Muscle of arm (tissue), 14 donors: ENCODE results near the gene ELL. TPM values are rescaled to one million over a fixed set of nuclear protein-coding genes. Genes with fewer than 3 reads are reported as not detected.
A peak's percentile ranks its signal among the peaks of the same experiment; 100 is the strongest.
"Not testable (repeated sequence)": the region's sequence is repeated elsewhere in the genome, so short reads cannot be mapped to it uniquely, and the experiment has no call there.

ENCODE experiments used
- DNase-seq: peaks from one replicate; pipeline ENCODE4 v3.0.0-alpha.2; 2013
- long read RNA-seq, 11 donors: transcript quantifications; one replicate each; lab custom pipeline, GENCODE V29; 2026
- polyA plus RNA-seq, 12 donors: library from polyadenylated mRNA; unstranded; fragments of 120-200 nt; gene quantifications; one replicate each; pipeline ENCODE4 v1.2.1, GENCODE V29; 2013; ENCODE audit not compliant: insufficient read length in 12 of 12

Gene ELL
- polyA plus RNA-seq, result 10 to 100 TPM in 11 of 12 donors, not detected in 1; 11.1 to 35.4 (median 14.8) TPM
- long read RNA-seq, donor 1, full-length matches to known transcripts, result 5 of 5 reads
- long read RNA-seq, donor 1, partial matches to known transcripts, result 0 of 5 reads
- long read RNA-seq, donor 1, other reads (novel, unspliced or antisense), result 0 of 5 reads
- long read RNA-seq, donor 2, result 0 reads
- long read RNA-seq, donor 3, full-length matches to known transcripts, result 4 of 4 reads
- long read RNA-seq, donor 3, partial matches to known transcripts, result 0 of 4 reads
- long read RNA-seq, donor 3, other reads (novel, unspliced or antisense), result 0 of 4 reads
- long read RNA-seq, donor 4, partial matches to known transcripts, result 0 of 1 reads
- long read RNA-seq, donor 4, other reads (novel, unspliced or antisense), result 0 of 1 reads
- long read RNA-seq, donor 5, full-length matches to known transcripts, result 8 of 4,281 reads
- long read RNA-seq, donor 5, partial matches to known transcripts, result 2,480 of 4,281 reads
- long read RNA-seq, donor 5, other reads (novel, unspliced or antisense), result 1,793 of 4,281 reads
- long read RNA-seq, donor 6, partial matches to known transcripts, result 620 of 1,387 reads
- long read RNA-seq, donor 6, other reads (novel, unspliced or antisense), result 763 of 1,387 reads
- long read RNA-seq, donor 7, partial matches to known transcripts, result 0 of 2 reads
- long read RNA-seq, donor 7, other reads (novel, unspliced or antisense), result 0 of 2 reads
- long read RNA-seq, donor 8, full-length matches to known transcripts, result 3 of 2,745 reads
- long read RNA-seq, donor 8, partial matches to known transcripts, result 2,482 of 2,745 reads
- long read RNA-seq, donor 8, other reads (novel, unspliced or antisense), result 260 of 2,745 reads
- long read RNA-seq, donor 9, full-length matches to known transcripts, result 4 of 4 reads
- long read RNA-seq, donor 9, partial matches to known transcripts, result 0 of 4 reads
- long read RNA-seq, donor 9, other reads (novel, unspliced or antisense), result 0 of 4 reads
- long read RNA-seq, donor 10, full-length matches to known transcripts, result 3 of 2,089 reads
- long read RNA-seq, donor 10, partial matches to known transcripts, result 1,419 of 2,089 reads
- long read RNA-seq, donor 10, other reads (novel, unspliced or antisense), result 667 of 2,089 reads
- long read RNA-seq, donor 11, partial matches to known transcripts, result 0 of 3 reads
- long read RNA-seq, donor 11, other reads (novel, unspliced or antisense), result 0 of 3 reads

GRCh38 chr19:18521692-18522123 is at the start of gene ELL:
Gene ELL, minus strand, starts transcription at chr19:18522070. Its CDS starts 15 bp downstream, at chr19:18522055.
- DNase-seq, result no peak

DNA sequence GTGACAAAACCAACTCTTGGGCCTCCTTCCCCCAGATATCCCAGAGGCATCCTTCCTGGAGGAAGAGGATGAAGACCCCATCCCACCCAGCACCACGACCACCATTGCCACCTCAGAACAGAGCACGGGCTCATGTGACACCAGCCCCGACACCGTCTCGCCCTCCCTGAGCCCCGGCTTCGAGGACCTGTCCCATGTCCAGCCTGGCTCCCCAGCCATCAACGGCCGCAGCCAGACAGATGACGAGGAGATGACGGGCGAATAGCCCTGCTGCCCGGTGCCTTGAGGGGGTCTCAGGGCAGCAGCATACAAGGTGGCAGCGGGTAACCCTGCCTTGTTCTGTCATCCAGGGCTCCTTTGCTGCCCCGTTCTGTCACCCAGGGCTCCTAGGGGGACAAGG is 46.5 kb upstream of the ELL start:
- DNase-seq, result no peak

DNA sequence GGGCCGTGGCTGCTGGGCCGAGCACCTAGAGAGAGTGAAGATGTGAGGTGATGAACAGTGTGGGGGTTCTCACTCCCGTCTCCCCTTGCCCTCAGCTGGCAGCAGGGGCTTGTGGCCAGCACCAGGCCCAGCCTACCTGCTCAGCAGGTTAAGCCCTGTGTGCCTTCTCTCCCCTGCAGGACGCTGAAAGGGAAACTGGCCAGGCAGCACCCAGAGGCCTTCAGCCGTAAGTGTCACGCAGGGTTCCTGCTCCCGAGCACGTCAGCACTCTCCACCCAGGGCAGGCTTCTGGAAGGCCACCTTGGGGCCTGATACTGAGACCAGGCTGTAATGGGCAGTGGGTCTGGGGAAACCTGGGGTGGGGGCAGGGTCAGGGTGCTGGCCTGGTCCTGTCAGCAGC is 45.1 kb upstream of the ELL start:
- no peak for DNase-seq

GRCh38 chr19:18562086-18562485 is 40.2 kb upstream of the ELL start:
- DNase-seq, result peak; percentile 18

- DNase-seq, result no peak
Measured at GRCh38 chr19:18559685-18560084, 37.8 kb upstream of the ELL start.

- no peak for DNase-seq
Measured at GRCh38 chr19:18558604-18559003, 36.7 kb upstream of the ELL start.

- DNase-seq, result no peak
Measured at GRCh38 chr19:18558202-18558555, 36.3 kb upstream of the ELL start.

GRCh38 chr19:18557411-18558201 is 35.7 kb upstream of the ELL start, which contains the start of gene KXD1:
Gene KXD1, plus strand, starts transcription at chr19:18557870. Its CDS starts 4,187 bp downstream, at chr19:18562057.
- peak; percentile 98 for DNase-seq

DNA sequence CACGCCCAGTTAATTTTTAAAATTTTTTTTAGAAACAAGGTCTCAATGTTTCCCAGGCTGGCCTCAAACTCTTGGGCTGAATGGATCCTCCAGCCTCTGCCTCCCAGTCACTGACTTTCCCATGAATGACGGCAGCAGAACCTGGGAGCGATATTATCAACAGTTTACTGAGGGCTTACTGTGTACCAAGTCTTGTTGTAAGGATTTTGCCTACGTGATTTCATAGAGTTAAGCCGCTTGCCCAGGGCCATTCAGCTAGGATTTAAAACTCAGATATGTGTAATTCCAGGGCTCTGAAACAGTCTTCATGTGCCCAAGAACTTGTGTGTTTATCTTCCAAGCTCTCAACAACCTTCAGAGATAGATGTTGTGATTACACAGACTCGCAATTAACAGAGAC is 29.8 kb upstream of the ELL start:
- DNase-seq, result no peak

- DNase-seq, result peak; percentile 31
Measured at GRCh38 chr19:18543814-18544475, 22.1 kb upstream of the ELL start.

DNA sequence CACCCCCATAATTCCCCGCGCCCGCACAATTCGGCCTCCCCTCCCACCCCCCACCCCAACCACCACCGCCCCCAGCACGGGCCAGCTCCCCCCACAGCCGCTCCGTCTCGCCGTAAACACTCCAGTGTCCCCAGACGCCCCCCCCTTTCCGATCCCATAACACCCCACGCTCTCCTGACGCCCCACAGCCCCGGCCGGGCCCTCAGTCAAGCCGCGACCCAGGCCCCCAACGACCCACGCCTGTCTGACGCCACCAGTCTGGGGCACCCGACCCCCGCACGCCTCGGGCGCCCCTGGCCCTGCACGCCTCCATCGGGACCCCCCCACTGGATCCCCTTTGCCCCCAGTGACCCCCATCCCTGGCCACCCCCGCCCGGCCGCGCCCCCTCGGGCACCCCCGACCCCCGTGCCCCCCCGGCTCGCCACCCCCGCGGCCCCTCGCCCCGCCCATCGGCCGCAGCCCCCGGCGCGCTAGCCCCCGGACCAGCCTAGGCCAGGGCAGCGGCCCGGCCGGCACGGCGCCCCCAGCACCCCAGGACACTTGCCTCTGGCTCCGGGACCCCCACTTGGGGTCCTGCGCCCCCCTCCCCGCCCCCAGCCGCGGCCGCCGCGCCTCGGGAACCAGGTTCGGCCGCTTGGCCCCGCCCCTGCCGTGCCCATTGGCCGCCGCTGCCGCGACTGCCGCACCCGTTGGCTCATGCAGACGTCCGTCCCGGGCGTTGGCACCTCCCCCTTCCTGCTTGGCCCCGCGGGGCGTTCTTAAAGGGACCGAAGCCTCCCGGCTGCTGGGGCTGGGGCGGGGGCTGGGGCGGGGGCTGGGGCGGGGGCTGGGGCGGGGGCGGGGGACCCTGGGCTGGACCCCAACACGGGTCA is 21.3 kb upstream of the ELL start, which contains the start of gene FKBP8:
TSS of gene FKBP8 (minus strand) at position 633 of the 873 bp plus-strand sequence. CDS start 1,603 bp downstream, outside the sequence.
- peak; percentile 94 for DNase-seq

DNA sequence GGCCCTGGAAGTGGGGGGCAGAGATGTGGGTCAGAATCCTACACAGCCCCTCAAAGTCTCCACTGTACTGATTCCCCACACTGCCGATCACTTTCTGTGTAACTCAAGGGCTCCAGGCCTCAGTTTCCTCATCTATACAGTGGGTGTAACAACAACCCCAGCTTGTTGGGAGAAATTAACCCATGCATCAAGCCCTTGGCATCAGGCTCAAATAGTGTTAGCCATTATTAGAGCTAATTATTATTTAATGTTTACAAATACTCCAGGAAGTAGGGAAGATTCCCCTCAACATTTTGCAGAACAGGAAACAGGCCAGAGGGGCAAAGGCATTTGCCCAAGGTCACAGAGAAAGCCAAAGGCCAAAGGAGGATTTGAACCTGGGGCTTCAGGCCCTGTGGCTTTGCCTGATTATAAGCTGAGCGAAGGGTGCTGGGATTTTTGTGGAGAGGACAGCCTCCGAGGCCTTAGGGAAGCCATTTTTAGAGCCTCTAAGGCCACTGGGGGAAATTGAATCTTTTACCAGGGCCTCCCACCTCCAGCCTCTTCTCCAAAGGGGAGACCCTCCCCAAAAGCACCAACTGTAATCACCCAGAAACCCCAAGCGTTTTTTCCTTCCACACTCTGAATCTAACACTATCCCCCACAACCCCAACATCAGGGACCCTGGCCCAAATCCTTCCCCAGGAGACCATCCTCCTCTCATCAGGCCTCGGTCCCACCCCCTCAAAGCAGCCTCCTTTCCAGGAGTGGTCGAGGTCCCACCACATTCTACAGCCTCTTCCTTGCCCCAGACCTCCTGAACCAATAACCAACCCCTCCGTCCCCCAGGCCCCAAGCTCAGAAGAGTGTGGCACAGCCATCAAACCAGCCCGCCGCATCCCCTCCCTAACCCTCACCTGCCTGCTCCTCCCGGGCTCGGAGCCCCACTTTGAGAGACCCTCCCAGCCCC is 20.4 kb upstream of the ELL start:
- DNase-seq, result no peak

GRCh38 chr19:18541258-18541991 is 19.6 kb upstream of the ELL start:
- DNase-seq, result no peak

DNA sequence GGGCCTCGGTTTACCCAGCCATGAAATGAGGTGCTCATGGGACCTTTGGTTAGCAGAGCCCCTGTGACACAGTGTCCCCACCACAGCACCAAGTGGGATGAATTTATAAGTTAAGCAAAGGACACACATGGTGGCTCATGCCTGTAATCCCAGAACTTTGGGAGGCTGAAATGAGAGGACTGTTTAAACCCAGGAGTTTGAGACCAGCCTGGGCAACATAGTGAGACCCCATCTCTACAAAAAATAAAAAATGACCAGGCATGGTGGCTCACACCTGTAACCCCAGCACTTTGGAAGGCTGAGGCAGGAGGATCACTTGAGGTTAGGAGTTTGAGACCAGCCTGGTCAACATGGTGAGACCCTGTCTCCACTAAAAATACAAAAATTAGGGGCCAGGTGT is 18.3 kb upstream of the ELL start:
- DNase-seq, result not testable (repeated sequence)

DNA sequence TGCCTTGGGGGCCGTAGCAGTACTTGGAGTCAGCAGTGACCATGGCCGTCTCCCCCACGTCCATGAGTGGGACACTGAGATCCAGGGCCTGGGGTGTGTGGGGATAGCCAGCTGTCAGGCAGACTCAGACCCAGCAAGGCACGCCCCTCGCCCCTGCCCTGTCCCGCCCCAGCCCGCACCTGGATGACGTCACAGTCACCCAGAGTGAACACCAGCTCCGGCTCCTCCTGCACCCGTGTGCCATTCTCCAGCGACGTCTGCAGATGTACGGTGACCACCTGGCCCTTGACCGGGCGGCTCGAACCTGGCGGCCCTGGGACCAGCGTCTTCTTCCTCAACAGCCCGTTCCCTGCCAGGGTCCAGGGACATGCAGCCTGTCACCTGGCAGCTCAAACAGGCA is 17.5 kb upstream of the ELL start:
- no peak for DNase-seq

- no peak for DNase-seq
Measured at GRCh38 chr19:18538115-18538514, 16.2 kb upstream of the ELL start.

- DNase-seq, result no peak
Measured at GRCh38 chr19:18537431-18537830, 15.6 kb upstream of the ELL start.
